ENCODE measurements around the gene CASS4.
A peak's percentile ranks its signal among the peaks of the same experiment; 100 is the strongest.
"Not testable (repeated sequence)": the region's sequence is repeated elsewhere in the genome, so short reads cannot be mapped to it uniquely, and the experiment has no call there.

Gene CASS4

DNA sequence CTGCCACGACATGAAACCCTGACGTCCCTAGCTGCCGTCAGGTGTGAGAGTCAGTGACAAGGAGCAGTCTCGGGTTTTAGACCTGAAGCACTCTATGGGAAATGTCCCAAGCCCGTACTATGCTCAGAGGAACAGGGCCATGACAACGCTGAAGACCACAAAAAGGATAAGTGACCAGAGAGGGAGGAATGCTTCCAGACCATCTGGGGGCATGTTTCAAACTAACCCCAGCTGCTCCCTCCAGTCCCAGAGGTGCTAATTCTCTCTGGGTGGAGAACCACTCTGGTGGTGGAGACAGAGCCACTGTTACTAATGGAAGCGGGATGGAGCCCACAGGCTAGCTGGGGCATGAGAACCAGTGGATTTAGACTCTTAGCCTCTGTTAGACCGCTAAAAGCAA is 28.7 kb upstream of the CASS4 start:
- no peak for DNase-seq (ENCODE audit: low read depth)
- TF ChIP-seq CTCF (conservative IDR thresholded peaks at IDR 0.05; ENCODE audit: low read depth, low read length), result no peak
- H3K4me3 ChIP-seq (ENCODE audit: low read depth, low read length), result no peak overlapping the region

DNA sequence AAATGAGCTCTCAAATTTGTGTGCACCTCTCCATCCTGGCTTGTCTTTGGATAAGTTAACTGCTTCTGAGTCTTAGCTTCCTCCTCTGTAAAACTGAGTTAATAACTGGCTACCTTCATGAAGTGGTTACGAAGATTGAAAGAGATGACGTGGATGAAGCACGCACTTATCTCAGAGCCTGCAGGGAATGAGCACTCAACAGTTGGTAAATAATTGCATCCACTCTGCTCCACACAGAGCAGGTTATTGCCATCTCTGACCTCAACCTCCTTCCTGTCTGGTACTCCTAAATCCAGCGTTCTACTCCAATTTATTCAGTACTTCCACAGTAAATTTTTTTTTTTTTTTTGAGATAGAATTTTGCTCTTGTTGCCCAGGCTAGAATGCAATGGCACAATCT is 26.9 kb upstream of the CASS4 start:
- no peak overlapping the region for H3K4me3 ChIP-seq (ENCODE audit: low read depth, low read length)
- no peak for DNase-seq (ENCODE audit: low read depth)
- TF ChIP-seq CTCF (conservative IDR thresholded peaks at IDR 0.05; ENCODE audit: low read depth, low read length), result no peak

DNA sequence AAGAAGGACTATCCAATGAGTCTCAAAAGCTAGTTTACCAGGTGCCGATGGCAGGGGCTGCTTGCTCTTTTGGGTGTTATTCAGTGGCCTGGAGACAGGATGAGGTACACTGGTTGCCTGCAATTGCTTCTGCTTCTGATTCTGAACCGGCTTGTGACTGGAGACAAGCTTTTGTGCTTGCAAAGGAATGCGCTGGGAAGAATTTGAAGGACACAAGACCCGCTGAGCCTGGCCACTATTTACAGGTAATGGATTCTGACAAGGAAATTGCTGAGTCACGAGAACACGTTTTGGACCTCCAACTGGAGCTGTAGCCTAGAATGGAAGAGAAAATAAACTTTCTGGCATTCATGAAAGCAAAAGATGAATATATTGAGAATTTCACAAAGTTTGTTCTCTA is 25.8 kb upstream of the CASS4 start:
- no peak for TF ChIP-seq CTCF (conservative IDR thresholded peaks at IDR 0.05; ENCODE audit: low read depth, low read length)
- no peak overlapping the region for H3K4me3 ChIP-seq (ENCODE audit: low read depth, low read length)
- DNase-seq (ENCODE audit: low read depth), result no peak

DNA sequence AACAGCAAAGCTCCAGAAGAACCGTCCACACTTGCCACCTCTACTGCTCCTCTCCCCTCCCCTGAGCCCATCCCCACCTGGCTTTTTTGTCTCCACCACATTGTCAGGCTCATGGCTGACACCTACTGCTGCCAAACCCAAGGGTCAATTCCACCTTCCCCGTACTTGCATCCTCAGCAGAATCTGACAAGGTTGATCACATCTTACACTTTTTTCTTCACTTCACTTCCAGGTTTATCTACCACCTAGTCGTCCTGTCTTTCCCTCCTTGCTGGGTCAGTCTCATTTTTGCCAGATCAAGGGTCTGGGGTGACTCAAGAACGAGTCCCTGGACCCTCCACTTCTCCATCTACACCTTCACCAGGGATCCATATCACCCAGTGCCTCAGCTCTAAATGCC is 23.2 kb upstream of the CASS4 start:
- no peak for TF ChIP-seq CTCF (conservative IDR thresholded peaks at IDR 0.05; ENCODE audit: low read depth, low read length)

GRCh38 chr20:56389807-56390206 is 22.3 kb upstream of the CASS4 start:
- no peak for TF ChIP-seq CTCF (conservative IDR thresholded peaks at IDR 0.05; ENCODE audit: low read depth, low read length)
- no peak for DNase-seq (ENCODE audit: low read depth)
- no peak overlapping the region for H3K4me3 ChIP-seq (ENCODE audit: low read depth, low read length)

More for the DNA sequence above, 23.2 kb upstream of the CASS4 start:
- no peak for DNase-seq (ENCODE audit: low read depth)
- H3K4me3 ChIP-seq (ENCODE audit: low read depth, low read length), result no peak overlapping the region

GRCh38 chr20:56390396-56390795 is 21.7 kb upstream of the CASS4 start:
- not testable (repeated sequence) for H3K4me3 ChIP-seq (ENCODE audit: low read depth, low read length)

GRCh38 chr20:56391037-56391436 is 21.0 kb upstream of the CASS4 start:
- no peak for DNase-seq (ENCODE audit: low read depth)
- no peak for TF ChIP-seq CTCF (conservative IDR thresholded peaks at IDR 0.05; ENCODE audit: low read depth, low read length)
- H3K4me3 ChIP-seq (ENCODE audit: low read depth, low read length), result peak overlapping the region; percentile 76

More at GRCh38 chr20:56390396-56390795, 21.7 kb upstream of the CASS4 start:
- DNase-seq (ENCODE audit: low read depth), result not testable (repeated sequence)

All from choroid plexus epithelial cell (primary cell).